Dedifferentiated amniotic fluid mesenchymal stem cell (primary cell): ENCODE measurements around the gene MEA1.

Experiments
- DNase-seq: peaks from one replicate; pipeline ENCODE4 v3.0.0-alpha.2; 2016; ENCODE audit errors: extremely low spot score

The MEA1 gene

GRCh38 chr6:42970871-42971612 lies 42.7 kb downstream of the MEA1 start:
- no peak for DNase-seq

- DNase-seq = no peak
These were observed 43.8 kb downstream of the MEA1 start for GRCh38 chr6:42969934-42970333.

- no peak for DNase-seq
These were observed 44.3 kb downstream of the MEA1 start for GRCh38 chr6:42969431-42969830.

- DNase-seq = no peak
These were observed 45.0 kb downstream of the MEA1 start for GRCh38 chr6:42968783-42969182.

GRCh38 chr6:42968126-42968701 lies 45.5 kb downstream of the MEA1 start:
- no peak for DNase-seq

- no peak for DNase-seq
These were observed 46.5 kb downstream of the MEA1 start for GRCh38 chr6:42967228-42967627.

GRCh38 chr6:42966571-42966970 lies 47.2 kb downstream of the MEA1 start:
- DNase-seq = no peak

- DNase-seq = no peak
These were observed 49.7 kb downstream of the MEA1 start for GRCh38 chr6:42963855-42964605.

GRCh38 chr6:42963179-42963854 lies 50.4 kb downstream of the MEA1 start:
- DNase-seq = no peak

- no peak for DNase-seq
These were observed 51.1 kb downstream of the MEA1 start for GRCh38 chr6:42962502-42963178.

- DNase-seq = no peak
These were observed 51.6 kb downstream of the MEA1 start for GRCh38 chr6:42962096-42962495.
